Ishikawa (cell line): ENCODE measurements around the gene DTX3.

ENCODE experiments used
- CEBPB ChIP-seq: IDR thresholded peaks from 2 replicates; pipeline ENCODE4 v1.6.1; 2012
- CREB1 ChIP-seq: IDR thresholded peaks from 2 replicates; pipeline ENCODE4 v1.6.1; 2012; ENCODE audit warnings: low read depth
- EGR1 ChIP-seq: IDR thresholded peaks from 2 replicates; pipeline ENCODE4 v1.6.1; 2012
- EP300 ChIP-seq: IDR thresholded peaks from 2 replicates; pipeline ENCODE4 v1.6.1; 2012; ENCODE audit warnings: borderline replicate concordance
- FOXM1 ChIP-seq: IDR thresholded peaks from 2 replicates; pipeline ENCODE4 v1.6.1; 2012; ENCODE audit warnings: low read depth, borderline replicate concordance
- RAD21 ChIP-seq: IDR thresholded peaks from 2 replicates; pipeline ENCODE4 v1.6.1; 2012; ENCODE audit warnings: low read depth
- REST ChIP-seq: IDR thresholded peaks from 2 replicates; pipeline ENCODE4 v1.6.1; 2012; ENCODE audit warnings: low read depth, mild to moderate bottlenecking
- TEAD4 ChIP-seq: IDR thresholded peaks from 2 replicates; pipeline ENCODE4 v1.6.1; 2012
- USF1 ChIP-seq: IDR thresholded peaks from 2 replicates; pipeline ENCODE4 v1.6.1; 2012
- YY1 ChIP-seq: IDR thresholded peaks from 2 replicates; pipeline ENCODE4 v1.6.1; 2012; ENCODE audit warnings: low read depth
- ZBTB7A ChIP-seq: IDR thresholded peaks from 2 replicates; pipeline ENCODE4 v1.6.1; 2012; ENCODE audit warnings: low read depth
- TF ChIP-seq, protein P1 (sequence below): IDR thresholded peaks from 2 replicates; pipeline ENCODE4 v1.6.1; 2012

DNA sequence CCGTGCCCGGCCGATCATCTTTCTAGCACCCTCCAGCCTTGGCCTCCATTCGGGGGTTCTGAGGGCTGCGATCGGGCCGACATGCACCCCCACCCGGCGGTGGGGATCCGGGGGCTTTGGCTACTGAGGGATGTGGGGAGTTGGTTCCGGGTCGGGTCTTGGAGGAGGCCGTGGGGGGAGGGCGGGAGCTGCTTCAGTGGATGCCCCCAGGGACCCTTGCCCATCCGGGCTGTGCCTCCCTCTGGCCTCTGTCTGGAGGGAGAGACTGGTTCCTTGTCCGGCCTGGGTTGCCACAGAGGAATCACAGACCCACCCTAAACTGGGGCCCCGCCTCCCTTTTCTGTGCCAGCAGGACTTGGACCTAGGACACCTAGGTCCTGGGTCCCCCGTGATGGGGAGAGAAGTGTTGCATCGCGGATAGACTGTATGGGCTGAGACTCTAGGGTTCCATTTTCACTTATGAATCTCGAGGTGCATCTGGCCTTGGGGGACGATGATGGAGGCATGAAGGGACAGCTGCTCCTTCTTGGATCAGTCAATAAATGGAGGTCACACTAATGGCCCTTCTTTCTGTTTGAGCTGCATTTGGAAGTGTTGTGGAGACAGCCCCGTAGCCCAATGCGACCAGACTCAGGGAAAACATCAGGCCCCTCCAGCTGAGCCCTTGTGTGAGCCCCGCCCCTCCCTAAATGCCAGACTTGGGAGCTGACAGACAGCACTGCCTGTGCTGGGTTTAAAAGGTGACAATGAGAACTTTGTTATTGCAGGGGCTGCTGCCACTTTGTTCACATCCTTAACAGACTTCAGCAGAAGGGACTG is 577 bp downstream of the DTX3 start:
- no peak for TF ChIP-seq TEAD4
- no peak for TF ChIP-seq EP300
- TF ChIP-seq RAD21: no peak
- no peak for TF ChIP-seq EGR1
- TF ChIP-seq FOXM1: no peak
- TF ChIP-seq, protein P1, sequence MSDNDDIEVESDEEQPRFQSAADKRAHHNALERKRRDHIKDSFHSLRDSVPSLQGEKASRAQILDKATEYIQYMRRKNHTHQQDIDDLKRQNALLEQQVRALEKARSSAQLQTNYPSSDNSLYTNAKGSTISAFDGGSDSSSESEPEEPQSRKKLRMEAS: no peak
- TF ChIP-seq YY1: no peak
- TF ChIP-seq ZBTB7A: peak; percentile 8; the same call in 1 of the 2 replicates
- TF ChIP-seq CEBPB: no peak
- no peak for TF ChIP-seq USF1
- no peak for TF ChIP-seq REST
- no peak for TF ChIP-seq CREB1
